HepG2 (cell line): Measurements from ENCODE around the gene TPD52L2. TPM values are rescaled to one million over a fixed set of nuclear protein-coding genes. Genes with fewer than 3 reads are reported as not detected.

Source experiments
- HNRNPL ChIP-seq: fragments of 200-400 bp; formaldehyde crosslinking; IDR thresholded peaks from 2 replicates; pipeline ENCODE4 v1.6.1; 2017; ENCODE audit warnings: mild to moderate bottlenecking, low read depth, low read length
- IRF2 ChIP-seq: IDR thresholded peaks from 2 replicates; pipeline ENCODE4 v1.6.1; 2018; ENCODE audit warnings: missing genetic modification reagents, missing compliant biosample characterization
- JUND ChIP-seq: sonication (generic); formaldehyde crosslinking; IDR thresholded peaks from 2 replicates; pipeline ENCODE4 v1.8.0; 2022; ENCODE audit warnings: mild to moderate bottlenecking, missing genetic modification reagents
- KDM3A ChIP-seq: IDR thresholded peaks from 2 replicates; pipeline ENCODE4 v1.6.1; 2018; ENCODE audit warnings: low read depth, missing compliant biosample characterization
- KIAA2018 ChIP-seq: sonication (generic); formaldehyde crosslinking; IDR thresholded peaks from 2 replicates; pipeline ENCODE4 v1.5.0; 2020; ENCODE audit warnings: mild to moderate bottlenecking, missing genetic modification reagents, borderline replicate concordance
- MNT ChIP-seq: fragments of 450-650 bp; IDR thresholded peaks from 2 replicates; pipeline ENCODE4 v1.6.1; 2016
- NFE2 ChIP-seq: sonication (generic); formaldehyde crosslinking; IDR thresholded peaks from 2 replicates; pipeline ENCODE4 v1.4.0; 2020; ENCODE audit warnings: missing genetic modification reagents
- NFIB ChIP-seq: sonication (generic); formaldehyde crosslinking; IDR thresholded peaks from 2 replicates; pipeline ENCODE4 v1.9.0; 2021; ENCODE audit warnings: missing genetic modification reagents, mild to moderate bottlenecking, borderline replicate concordance
- PCBP1 ChIP-seq: fragments of 200-400 bp; formaldehyde crosslinking; IDR thresholded peaks from 2 replicates; pipeline ENCODE4 v1.6.1; 2017; ENCODE audit warnings: mild to moderate bottlenecking, low read depth, low read length, borderline replicate concordance
- RBFOX2 ChIP-seq: fragments of 200-400 bp; formaldehyde crosslinking; IDR thresholded peaks from 2 replicates; pipeline ENCODE4 v1.6.1; 2017; ENCODE audit warnings: low read depth, mild to moderate bottlenecking, low read length
- SP4 ChIP-seq: sonication (generic); formaldehyde crosslinking; IDR thresholded peaks from 2 replicates; pipeline ENCODE4 v1.8.1; 2023; ENCODE audit warnings: mild to moderate bottlenecking, missing genetic modification reagents
- ZBTB3 ChIP-seq: sonication (generic); formaldehyde crosslinking; IDR thresholded peaks from 2 replicates; pipeline ENCODE4 v1.4.0; 2020; ENCODE audit warnings: low read depth, mild to moderate bottlenecking, moderate library complexity, missing genetic modification reagents, borderline replicate concordance
- ZNF18 ChIP-seq: sonication (generic); formaldehyde crosslinking; IDR thresholded peaks from 2 replicates; pipeline ENCODE4 v1.8.0; 2022; ENCODE audit warnings: mild to moderate bottlenecking, missing genetic modification reagents; ENCODE audit not compliant: insufficient replicate concordance
- ZNF383 ChIP-seq: sonication (generic); formaldehyde crosslinking; IDR thresholded peaks from 2 replicates; pipeline ENCODE4 v1.4.0; 2020; ENCODE audit warnings: missing genetic modification reagents, mild to moderate bottlenecking, borderline replicate concordance
- ZNF530 ChIP-seq: sonication (generic); formaldehyde crosslinking; IDR thresholded peaks from 2 replicates; pipeline ENCODE4 v1.5.0; 2020; ENCODE audit warnings: low read depth, mild to moderate bottlenecking, missing genetic modification reagents
- ZNF670 ChIP-seq: sonication (generic); formaldehyde crosslinking; IDR thresholded peaks from 2 replicates; pipeline ENCODE4 v1.8.0; 2022; ENCODE audit warnings: mild to moderate bottlenecking, missing genetic modification reagents, borderline replicate concordance
- ZNF674 ChIP-seq: sonication (generic); formaldehyde crosslinking; IDR thresholded peaks from 2 replicates; pipeline ENCODE4 v1.5.0; 2020; ENCODE audit warnings: low read depth, mild to moderate bottlenecking, missing genetic modification reagents
- ZNF703 ChIP-seq: sonication (generic); formaldehyde crosslinking; IDR thresholded peaks from 2 replicates; pipeline ENCODE4 v1.5.1; 2020; ENCODE audit warnings: missing genetic modification reagents, mild to moderate bottlenecking, moderate library complexity, borderline replicate concordance
- ZNF841 ChIP-seq: sonication (generic); formaldehyde crosslinking; IDR thresholded peaks from 2 replicates; pipeline ENCODE4 v1.8.1; 2023; ENCODE audit warnings: missing genetic modification reagents, borderline replicate concordance
- polyA plus RNA-seq, 8 experiments: library from polyadenylated mRNA; depleted of rRNA in 3 of 8; stranded (reverse) in 7 of 8; unstranded in 1 of 8; fragments of >200 nt; fragmentation: Illumina TruSeq in 4 of 8; extraction: Trizol in 4 of 8; gene quantifications; 2 replicates each; pipeline versions ENCODE4 v1.2.1 to v1.2.3, GENCODE V29; 2011 to 2016; ENCODE audit warnings: low read depth in 4 of 8, missing spikeins in 1 of 8, mixed read lengths in 1 of 8; ENCODE audit not compliant: insufficient read depth in 1 of 8
- total RNA-seq, 5 experiments: library from RNA; depleted of rRNA; stranded (reverse); fragments of >200 nt; fragmentation: Illumina TruSeq; extraction: Trizol; gene quantifications; 2 replicates each; pipeline ENCODE4 v1.2.3, GENCODE V29; 2016; ENCODE audit warnings: low read depth in 1 of 5

Gene TPD52L2
- total and polyA plus RNA-seq, 2 of the 13 experiments (the other 11 are each of a cell fraction or from before 2014, with no cell fraction given): 156 to 184 TPM

GRCh38 chr20:63854069-63854765, 10.9 kb upstream of the TPD52L2 start (continued):
- TF ChIP-seq KIAA2018 (CRISPR knock-in tag) (no peak), ZNF530 (CRISPR knock-in tag) (no peak), SP4 (CRISPR knock-in tag) (peak; percentile 83), ZNF670 (CRISPR knock-in tag) (no peak), ZNF383 (peak; percentile 60; the same call in 1 of the 2 replicates), RBFOX2 (peak; percentile 70), ZNF18 (CRISPR knock-in tag) (no peak), ZNF841 (CRISPR knock-in tag) (no peak), ZNF703 (CRISPR knock-in tag) (no peak), NFIB (CRISPR knock-in tag) (no peak), MNT (no peak), ZNF674 (CRISPR knock-in tag) (no peak), JUND (CRISPR knock-in tag) (no peak), NFE2 (CRISPR knock-in tag) (no peak), KDM3A (CRISPR knock-in tag) (peak; percentile 29; the same call in 1 of the 2 replicates), PCBP1 (peak; percentile 73; the same call in 1 of the 2 replicates), HNRNPL (peak; percentile 92), ZBTB3 (CRISPR knock-in tag) (no peak), IRF2 (CRISPR knock-in tag) (no peak)
